ENCODE measurements around the gene NFIB.

NFIB gene

GRCh38 chr9:14107977-14108376 lies 206.0 kb downstream of the NFIB start:
- Histone ChIP-seq H3K9me3 (ENCODE audit: severe bottlenecking) (no peaks in the 10 kb centered on the region), H3K27ac (no peak overlapping the region), H3K36me3 (no peaks in the 10 kb centered on the region), H3K4me3 (ENCODE audit: low read depth, low read length) (no peak overlapping the region), H3K27me3 (ENCODE audit: insufficient read depth, low read depth, severe bottlenecking) (no peaks in the 10 kb centered on the region)
- no peak for DNase-seq
- TF ChIP-seq CTCF (IDR thresholded peaks at IDR 0.05; ENCODE audit: low read depth, low read length): no peak

DNA sequence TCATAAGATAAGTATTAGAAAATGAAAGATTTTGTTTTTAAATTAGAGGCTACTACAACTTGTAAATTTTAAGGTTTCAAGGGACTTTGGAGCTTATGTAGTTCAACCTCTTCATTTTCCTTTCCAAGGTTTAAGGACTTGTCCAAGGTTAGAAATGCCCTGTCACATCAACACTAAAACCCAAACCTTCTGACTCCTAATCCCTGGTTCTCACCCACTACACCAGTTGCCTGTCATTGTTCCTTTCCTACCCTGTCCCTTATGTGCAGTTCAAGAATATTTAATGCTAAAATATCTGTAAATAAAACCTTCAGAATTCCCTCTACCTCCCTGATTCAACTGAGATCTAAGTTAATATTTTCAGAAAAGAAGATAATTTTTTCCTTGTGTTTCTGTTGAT lies 206.4 kb downstream of the NFIB start:
- Histone ChIP-seq H3K4me3 (ENCODE audit: low read depth, low read length) (no peak overlapping the region), H3K9me3 (ENCODE audit: severe bottlenecking) (no peaks in the 10 kb centered on the region), H3K27ac (no peak overlapping the region), H3K27me3 (ENCODE audit: insufficient read depth, low read depth, severe bottlenecking) (no peaks in the 10 kb centered on the region), H3K36me3 (no peaks in the 10 kb centered on the region)
- no peak for TF ChIP-seq CTCF (IDR thresholded peaks at IDR 0.05; ENCODE audit: low read depth, low read length)
- DNase-seq: no peak

DNA sequence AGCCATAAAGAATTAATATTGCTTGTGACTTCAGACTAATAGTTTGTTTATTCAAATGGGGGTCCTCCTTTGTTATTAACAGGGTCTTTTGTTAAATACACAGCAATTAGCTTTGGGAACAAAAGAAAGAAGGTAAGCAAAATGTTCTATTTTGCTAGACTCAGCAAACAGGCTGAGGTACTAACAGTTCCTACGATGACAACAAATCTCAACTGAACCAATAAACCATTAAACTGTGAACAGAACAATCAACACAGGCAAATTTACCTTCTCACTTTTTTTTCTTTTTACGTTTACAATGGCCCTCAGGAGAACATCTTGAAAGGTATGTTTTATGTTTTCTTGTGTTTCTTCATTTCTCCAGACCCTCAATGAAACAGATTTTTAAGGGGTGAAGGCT lies 207.2 kb downstream of the NFIB start:
- Histone ChIP-seq H3K27ac (no peak overlapping the region), H3K36me3 (no peaks in the 10 kb centered on the region), H3K4me3 (ENCODE audit: low read depth, low read length) (no peak overlapping the region), H3K27me3 (ENCODE audit: insufficient read depth, low read depth, severe bottlenecking) (no peaks in the 10 kb centered on the region), H3K9me3 (ENCODE audit: severe bottlenecking) (no peaks in the 10 kb centered on the region)
- no peak for DNase-seq
- TF ChIP-seq CTCF (IDR thresholded peaks at IDR 0.05; ENCODE audit: low read depth, low read length): no peak

DNA sequence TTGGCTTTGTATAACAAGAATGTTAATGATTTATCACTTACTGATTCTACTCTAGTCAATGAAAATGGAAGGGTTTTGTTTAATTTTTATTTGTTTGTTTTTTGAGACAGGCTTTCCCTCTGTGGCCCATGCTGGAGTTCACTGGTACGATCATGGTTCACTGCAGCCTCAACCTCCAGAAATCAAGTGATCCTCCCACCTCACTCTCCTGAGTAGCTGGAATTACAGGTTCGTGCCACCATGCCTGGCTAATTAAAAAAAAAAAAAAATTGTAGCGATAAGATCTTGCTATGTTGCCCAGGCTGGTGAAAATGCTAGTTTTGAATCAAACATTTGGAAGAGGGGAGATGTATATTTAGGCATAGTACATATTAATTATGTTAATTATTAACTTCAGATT lies 209.4 kb downstream of the NFIB start:
- no peak for TF ChIP-seq CTCF (IDR thresholded peaks at IDR 0.05; ENCODE audit: low read depth, low read length)
- Histone ChIP-seq H3K4me3 (ENCODE audit: low read depth, low read length) (no peak overlapping the region), H3K36me3 (no peaks in the 10 kb centered on the region), H3K27me3 (ENCODE audit: insufficient read depth, low read depth, severe bottlenecking) (no peaks in the 10 kb centered on the region), H3K27ac (no peak overlapping the region), H3K9me3 (ENCODE audit: severe bottlenecking) (no peaks in the 10 kb centered on the region)
- DNase-seq: no peak

DNA sequence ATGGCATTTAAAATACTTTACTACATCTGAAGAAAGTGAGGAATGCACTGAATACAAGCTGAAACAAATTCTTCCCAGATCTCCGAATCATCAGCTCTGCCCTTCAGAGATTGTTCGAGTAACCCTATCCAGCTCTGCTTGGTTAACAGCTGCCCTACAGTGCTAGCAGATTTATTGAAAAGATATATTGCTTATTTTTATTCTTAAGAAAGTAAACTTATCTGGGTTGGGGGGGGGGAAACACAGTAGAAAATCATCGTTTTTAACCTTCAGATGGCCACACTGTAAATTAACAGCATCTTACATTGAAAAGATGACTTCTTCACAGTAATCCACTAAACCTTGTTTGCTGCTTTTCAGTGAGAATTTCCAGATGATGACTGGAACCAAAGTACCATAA lies 210.8 kb downstream of the NFIB start:
- Histone ChIP-seq H3K4me3 (ENCODE audit: low read depth, low read length) (no peak overlapping the region), H3K36me3 (no peaks in the 10 kb centered on the region), H3K9me3 (ENCODE audit: severe bottlenecking) (no peaks in the 10 kb centered on the region), H3K27ac (no peak overlapping the region), H3K27me3 (ENCODE audit: insufficient read depth, low read depth, severe bottlenecking) (no peaks in the 10 kb centered on the region)
- TF ChIP-seq CTCF (IDR thresholded peaks at IDR 0.05; ENCODE audit: low read depth, low read length): no peak
- DNase-seq: no peak

DNA sequence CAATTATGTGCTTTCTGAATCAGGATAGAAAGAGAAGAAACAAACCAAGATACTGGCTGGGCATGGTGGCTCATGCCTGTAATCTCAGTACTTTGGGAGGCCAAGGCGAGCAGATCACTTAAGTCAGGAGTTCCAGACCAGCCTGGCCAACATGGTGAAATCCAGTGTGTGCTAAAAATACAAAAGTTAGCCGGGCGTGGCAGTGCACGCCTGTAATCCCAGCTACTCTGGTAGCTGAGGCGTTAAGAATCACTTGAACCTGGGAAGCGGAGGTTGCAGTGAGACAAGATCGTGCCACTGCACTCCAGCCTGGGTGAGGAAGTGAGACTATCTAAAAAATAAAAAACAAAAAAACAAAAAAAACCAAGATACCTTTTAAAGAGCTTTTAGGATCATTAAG lies 214.2 kb downstream of the NFIB start:
- no peaks in the 10 kb centered on the region for H3K36me3 ChIP-seq
- H3K9me3 ChIP-seq (ENCODE audit: severe bottlenecking): no peaks in the 10 kb centered on the region
- no peak overlapping the region for H3K4me3 ChIP-seq (ENCODE audit: low read depth, low read length)
- DNase-seq: no peak
- H3K27me3 ChIP-seq (ENCODE audit: insufficient read depth, low read depth, severe bottlenecking): no peaks in the 10 kb centered on the region
- no peak overlapping the region for H3K27ac ChIP-seq
- no peak for TF ChIP-seq CTCF (IDR thresholded peaks at IDR 0.05; ENCODE audit: low read depth, low read length)

All from WERI-Rb-1 (cell line).